ENCODE data around the gene GLDN.

DNA sequence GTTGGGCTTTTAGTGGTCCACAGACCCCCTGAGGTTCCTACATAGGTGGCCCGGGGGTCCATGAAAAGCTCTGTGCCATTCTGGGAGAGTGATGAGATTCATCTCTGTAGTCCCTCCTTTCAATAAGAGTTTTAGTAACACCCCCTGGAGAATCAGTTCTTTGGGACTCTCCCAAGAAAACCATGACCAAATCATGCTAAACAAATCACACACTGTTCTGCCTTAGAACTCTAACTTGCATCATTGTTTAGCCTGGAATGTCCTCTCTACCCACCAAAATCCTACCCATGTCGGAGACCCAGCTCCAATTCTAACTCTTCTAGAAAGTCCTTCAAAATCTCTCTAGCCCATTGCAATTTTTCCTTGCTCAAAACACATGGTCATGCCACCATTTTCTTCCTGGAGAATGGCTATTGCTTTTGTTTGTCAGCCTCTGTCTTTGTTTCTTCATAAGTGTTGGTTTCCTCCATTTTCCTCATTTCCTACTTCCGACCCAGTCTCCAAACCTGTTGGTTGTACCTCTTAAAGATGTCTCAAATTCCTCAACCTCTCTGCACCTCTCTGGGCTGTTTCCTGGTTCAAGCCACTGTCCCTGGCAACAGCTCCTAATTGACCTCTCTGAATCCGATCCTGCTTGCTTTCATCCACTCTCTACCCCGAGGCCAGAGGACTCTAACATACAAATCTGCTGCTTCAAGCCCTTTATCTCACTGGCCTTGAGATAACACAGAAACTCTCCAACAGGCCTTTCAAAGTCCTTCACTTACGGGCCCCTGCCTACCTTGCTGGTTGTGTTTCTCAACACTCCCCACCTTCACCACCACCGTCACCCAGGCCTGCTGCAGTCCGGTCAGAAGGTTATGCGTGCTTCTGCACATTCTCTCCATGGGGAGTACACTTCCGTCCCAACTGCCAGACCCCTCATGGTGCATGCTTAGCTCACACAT, 26.8 kb upstream of the GLDN start:
- TF ChIP-seq, protein P1, sequence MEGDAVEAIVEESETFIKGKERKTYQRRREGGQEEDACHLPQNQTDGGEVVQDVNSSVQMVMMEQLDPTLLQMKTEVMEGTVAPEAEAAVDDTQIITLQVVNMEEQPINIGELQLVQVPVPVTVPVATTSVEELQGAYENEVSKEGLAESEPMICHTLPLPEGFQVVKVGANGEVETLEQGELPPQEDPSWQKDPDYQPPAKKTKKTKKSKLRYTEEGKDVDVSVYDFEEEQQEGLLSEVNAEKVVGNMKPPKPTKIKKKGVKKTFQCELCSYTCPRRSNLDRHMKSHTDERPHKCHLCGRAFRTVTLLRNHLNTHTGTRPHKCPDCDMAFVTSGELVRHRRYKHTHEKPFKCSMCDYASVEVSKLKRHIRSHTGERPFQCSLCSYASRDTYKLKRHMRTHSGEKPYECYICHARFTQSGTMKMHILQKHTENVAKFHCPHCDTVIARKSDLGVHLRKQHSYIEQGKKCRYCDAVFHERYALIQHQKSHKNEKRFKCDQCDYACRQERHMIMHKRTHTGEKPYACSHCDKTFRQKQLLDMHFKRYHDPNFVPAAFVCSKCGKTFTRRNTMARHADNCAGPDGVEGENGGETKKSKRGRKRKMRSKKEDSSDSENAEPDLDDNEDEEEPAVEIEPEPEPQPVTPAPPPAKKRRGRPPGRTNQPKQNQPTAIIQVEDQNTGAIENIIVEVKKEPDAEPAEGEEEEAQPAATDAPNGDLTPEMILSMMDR (IDR thresholded peaks at IDR 0.05; ENCODE audit: poor library complexity, severe bottlenecking), result no peak
- TF ChIP-seq EP300 (conservative IDR thresholded peaks at IDR 0.05; ENCODE audit: poor library complexity, severe bottlenecking) (no peak), MXI1 (conservative IDR thresholded peaks at IDR 0.05; ENCODE audit: poor library complexity, severe bottlenecking) (no peak), POLR2AphosphoS5 (IDR thresholded peaks at IDR 0.05) (no peak), EZH2 (IDR thresholded peaks at IDR 0.05; ENCODE audit: borderline replicate concordance, insufficient read depth, low read length, poor library complexity, severe bottlenecking) (no peak), SMC3 (conservative IDR thresholded peaks at IDR 0.05; ENCODE audit: poor library complexity) (no peak), RAD21 (conservative IDR thresholded peaks at IDR 0.05) (no peak)
- TF ChIP-seq, protein P2, sequence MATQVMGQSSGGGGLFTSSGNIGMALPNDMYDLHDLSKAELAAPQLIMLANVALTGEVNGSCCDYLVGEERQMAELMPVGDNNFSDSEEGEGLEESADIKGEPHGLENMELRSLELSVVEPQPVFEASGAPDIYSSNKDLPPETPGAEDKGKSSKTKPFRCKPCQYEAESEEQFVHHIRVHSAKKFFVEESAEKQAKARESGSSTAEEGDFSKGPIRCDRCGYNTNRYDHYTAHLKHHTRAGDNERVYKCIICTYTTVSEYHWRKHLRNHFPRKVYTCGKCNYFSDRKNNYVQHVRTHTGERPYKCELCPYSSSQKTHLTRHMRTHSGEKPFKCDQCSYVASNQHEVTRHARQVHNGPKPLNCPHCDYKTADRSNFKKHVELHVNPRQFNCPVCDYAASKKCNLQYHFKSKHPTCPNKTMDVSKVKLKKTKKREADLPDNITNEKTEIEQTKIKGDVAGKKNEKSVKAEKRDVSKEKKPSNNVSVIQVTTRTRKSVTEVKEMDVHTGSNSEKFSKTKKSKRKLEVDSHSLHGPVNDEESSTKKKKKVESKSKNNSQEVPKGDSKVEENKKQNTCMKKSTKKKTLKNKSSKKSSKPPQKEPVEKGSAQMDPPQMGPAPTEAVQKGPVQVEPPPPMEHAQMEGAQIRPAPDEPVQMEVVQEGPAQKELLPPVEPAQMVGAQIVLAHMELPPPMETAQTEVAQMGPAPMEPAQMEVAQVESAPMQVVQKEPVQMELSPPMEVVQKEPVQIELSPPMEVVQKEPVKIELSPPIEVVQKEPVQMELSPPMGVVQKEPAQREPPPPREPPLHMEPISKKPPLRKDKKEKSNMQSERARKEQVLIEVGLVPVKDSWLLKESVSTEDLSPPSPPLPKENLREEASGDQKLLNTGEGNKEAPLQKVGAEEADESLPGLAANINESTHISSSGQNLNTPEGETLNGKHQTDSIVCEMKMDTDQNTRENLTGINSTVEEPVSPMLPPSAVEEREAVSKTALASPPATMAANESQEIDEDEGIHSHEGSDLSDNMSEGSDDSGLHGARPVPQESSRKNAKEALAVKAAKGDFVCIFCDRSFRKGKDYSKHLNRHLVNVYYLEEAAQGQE (IDR thresholded peaks at IDR 0.05; ENCODE audit: borderline replicate concordance), result no peak

Data from neural cell (in vitro differentiated cells).